ENCODE measurements around the gene TMEM88.
"Not testable (repeated sequence)": the region's sequence is repeated elsewhere in the genome, so short reads cannot be mapped to it uniquely, and the experiment has no call there.

The TMEM88 gene

GRCh38 chr17:7856011-7856810, 1.3 kb downstream of the TMEM88 start:
- peak; percentile 46 for DNase-seq (ENCODE audit: low read depth)

- DNase-seq (ENCODE audit: low read depth) = peak; percentile 100
Observed at GRCh38 chr17:7856811-7857712, 2.2 kb downstream of the TMEM88 start, which contains the start of gene NAA38. NAA38 (minus strand) TSS chr17:7857559; CDS start chr17:7857463, 96 bp downstream.

GRCh38 chr17:7857713-7858521, 3.1 kb downstream of the TMEM88 start, which contains the start of gene CYB5D1:
CYB5D1 (plus strand) TSS chr17:7858003; CDS start chr17:7858135, 132 bp downstream.
- DNase-seq (ENCODE audit: low read depth) = peak; percentile 98

GRCh38 chr17:7858522-7858810, 3.6 kb downstream of the TMEM88 start:
- DNase-seq (ENCODE audit: low read depth) = peak; percentile 82

- no peak for DNase-seq (ENCODE audit: low read depth)
Observed at GRCh38 chr17:7859028-7859427, 4.2 kb downstream of the TMEM88 start.

GRCh38 chr17:7862692-7863437, 8.0 kb downstream of the TMEM88 start:
- peak; percentile 77 for DNase-seq (ENCODE audit: low read depth)

DNA sequence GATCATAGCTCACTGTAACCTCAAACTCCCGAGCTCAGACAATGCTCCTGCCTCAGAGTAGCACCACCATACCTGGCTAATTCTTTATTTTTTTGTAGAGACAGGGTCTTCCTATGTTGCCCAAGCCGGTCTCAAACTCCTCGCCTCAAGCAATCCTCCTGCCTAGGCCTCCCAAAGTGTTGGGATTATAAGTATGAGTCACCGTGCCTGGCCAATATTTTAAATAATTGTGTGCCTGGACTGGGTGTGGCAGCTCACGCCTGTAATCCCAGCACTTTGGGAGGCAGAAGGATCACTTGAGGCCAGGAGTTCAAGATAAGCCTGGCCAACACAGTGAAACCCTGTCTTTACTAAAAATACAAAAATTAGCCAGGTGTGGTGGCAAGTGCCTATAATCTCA, 9.5 kb downstream of the TMEM88 start:
- DNase-seq (ENCODE audit: low read depth) = not testable (repeated sequence)

- DNase-seq (ENCODE audit: low read depth) = no peak
Observed at GRCh38 chr17:7864995-7865650, 10.3 kb downstream of the TMEM88 start.

GRCh38 chr17:7867881-7868329, 13.0 kb downstream of the TMEM88 start:
- no peak for DNase-seq (ENCODE audit: low read depth)

DNA sequence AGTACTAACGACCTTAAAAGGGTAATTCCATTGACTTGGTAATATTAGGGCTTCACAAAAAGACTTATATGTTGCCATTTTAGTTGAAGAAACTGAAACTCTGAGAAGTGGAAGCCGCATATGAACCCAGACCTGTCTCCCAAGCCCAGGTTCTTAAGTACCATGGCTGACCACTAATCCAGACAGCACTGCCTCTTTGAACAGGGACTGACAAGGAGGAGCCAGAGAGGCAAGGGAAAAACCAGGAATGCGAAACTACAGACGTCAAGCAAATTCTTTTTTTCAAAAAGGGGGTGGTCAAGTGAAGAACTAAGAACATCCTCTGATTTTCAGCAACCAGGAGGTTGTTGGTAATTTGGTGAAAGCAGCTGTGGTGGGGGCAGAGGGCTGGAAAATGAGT, 18.2 kb downstream of the TMEM88 start:
- no peak for DNase-seq (ENCODE audit: low read depth)

DNA sequence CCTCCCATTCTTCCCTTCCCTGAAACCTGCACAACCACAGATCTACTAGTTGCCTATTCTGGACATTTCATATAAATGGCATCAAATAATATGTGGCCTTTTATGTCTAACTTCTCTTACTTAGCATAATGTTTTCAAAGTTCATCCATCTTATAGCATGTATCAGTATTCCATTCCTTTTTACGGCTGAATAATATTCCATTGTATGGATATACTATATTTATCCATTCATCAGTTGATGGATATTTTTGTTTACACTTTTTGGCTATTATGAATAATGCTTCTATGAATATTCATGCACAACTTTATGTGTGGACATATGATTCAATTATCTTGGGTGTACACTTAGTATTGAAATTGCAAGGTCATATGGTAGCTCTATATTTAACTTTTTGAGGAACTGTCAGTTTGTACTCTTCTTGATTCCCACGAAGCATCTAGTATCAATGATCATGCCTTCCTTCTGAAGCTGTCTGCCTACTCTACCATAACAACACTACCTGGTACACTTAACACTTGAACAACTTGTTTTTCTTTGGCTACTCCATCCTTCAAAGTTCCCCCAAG, 21.0 kb downstream of the TMEM88 start:
- no peak for DNase-seq (ENCODE audit: low read depth)

DNA sequence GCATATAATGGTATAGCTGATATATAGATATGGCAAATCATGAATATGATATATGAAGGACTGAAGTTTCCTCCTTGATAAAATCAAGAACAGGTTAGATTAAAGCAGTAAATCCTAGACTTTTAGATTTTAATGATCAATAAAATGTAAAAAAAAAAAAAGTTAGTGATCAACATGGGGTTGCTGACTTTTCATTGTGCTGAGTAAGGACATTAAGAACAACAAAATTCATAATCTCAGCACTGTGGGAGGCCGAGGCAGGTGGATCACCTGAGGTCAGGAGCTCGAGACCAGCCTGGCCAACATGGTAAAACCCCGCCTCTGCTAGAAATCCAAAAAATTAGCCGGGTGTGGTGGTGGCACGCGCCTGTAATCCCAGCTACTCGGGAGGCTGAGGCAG, 23.4 kb downstream of the TMEM88 start:
- no peak for DNase-seq (ENCODE audit: low read depth)

- DNase-seq (ENCODE audit: low read depth) = no peak
Observed at GRCh38 chr17:7880076-7880868, 25.4 kb downstream of the TMEM88 start.

DNA sequence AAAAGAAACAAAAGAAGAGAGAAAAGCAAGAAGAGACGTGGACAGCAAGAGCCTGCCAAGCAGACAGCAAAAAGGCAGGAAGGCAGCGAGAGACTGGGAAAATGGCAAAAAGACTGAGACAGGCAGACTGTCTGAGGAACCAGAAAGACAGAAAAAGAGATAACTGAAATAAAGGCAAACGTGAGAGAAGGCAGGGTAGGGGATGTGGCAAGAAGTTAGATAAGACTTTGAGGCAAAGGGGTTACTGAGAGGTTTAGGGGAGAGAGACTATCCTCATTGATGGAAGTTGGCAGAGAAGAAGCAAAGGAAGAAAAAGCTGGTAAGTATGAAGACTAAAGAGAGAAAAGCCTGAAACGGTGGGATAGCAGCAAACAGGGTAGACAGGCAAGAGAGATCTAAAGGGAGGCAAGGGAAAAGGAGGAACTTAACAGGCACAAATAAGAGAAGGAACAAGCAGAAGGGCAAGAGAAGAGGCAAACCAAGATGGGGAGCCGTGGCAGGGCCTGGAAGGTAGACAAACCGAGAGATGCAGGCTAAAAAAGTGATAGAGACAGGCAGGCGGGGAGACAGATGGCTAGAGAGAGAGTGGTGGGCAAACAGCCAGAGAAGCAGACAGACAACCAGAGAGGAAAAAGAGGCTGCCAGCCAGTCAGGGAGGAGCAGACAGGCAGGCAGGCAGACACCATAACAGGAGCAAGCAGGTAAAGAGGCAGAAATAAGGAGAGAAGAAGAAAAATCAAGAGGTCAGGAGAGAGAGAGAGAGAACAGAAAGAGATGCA, 26.6 kb downstream of the TMEM88 start:
- DNase-seq (ENCODE audit: low read depth) = no peak

- no peak for DNase-seq (ENCODE audit: low read depth)
Observed at GRCh38 chr17:7882068-7882467, 27.2 kb downstream of the TMEM88 start.

GRCh38 chr17:7882629-7883028, 27.8 kb downstream of the TMEM88 start:
- DNase-seq (ENCODE audit: low read depth) = no peak

- peak; percentile 61 for DNase-seq (ENCODE audit: low read depth)
Observed at GRCh38 chr17:7883781-7884386, 29.0 kb downstream of the TMEM88 start.

- peak; percentile 26 for DNase-seq (ENCODE audit: low read depth)
Observed at GRCh38 chr17:7884581-7885366, 29.9 kb downstream of the TMEM88 start.

Data from ELR (cell line).